HepG2 (cell line): ENCODE data around the gene ZSWIM7.

Experiments used
- AHR ChIP-seq: IDR thresholded peaks from 2 replicates; pipeline ENCODE4 v1.6.1; 2018; ENCODE audit warnings: missing genetic modification reagents, missing compliant biosample characterization
- ATF1 ChIP-seq: IDR thresholded peaks from 2 replicates; pipeline ENCODE4 v1.6.1; 2016; ENCODE audit warnings: mild to moderate bottlenecking, control low read depth
- EZH2 ChIP-seq: conservative IDR thresholded peaks from 2 replicates; pipeline ENCODE4 v1.6.1; 2012; ENCODE audit warnings: mild to moderate bottlenecking, low read depth, low read length, moderate library complexity
- KDM1A ChIP-seq: IDR thresholded peaks from 2 replicates; pipeline ENCODE4 v1.6.1; 2016; ENCODE audit warnings: missing compliant biosample characterization
- MEF2D ChIP-seq: sonication (generic); formaldehyde crosslinking; IDR thresholded peaks from 2 replicates; pipeline ENCODE4 v1.5.1; 2020; ENCODE audit warnings: mild to moderate bottlenecking, missing genetic modification reagents
- POLR2A ChIP-seq, 2 experiments: IDR thresholded peaks; 2 replicates each; pipeline ENCODE4 v1.6.1; 2011; ENCODE audit warnings: low read depth in 2 of 2, low read length in 2 of 2, mild to moderate bottlenecking in 1 of 2, moderate library complexity in 1 of 2; ENCODE audit not compliant: insufficient read depth in 1 of 2
- PTBP1 ChIP-seq: fragments of 200-400 bp; formaldehyde crosslinking; IDR thresholded peaks from 2 replicates; pipeline ENCODE4 v1.6.1; 2018; ENCODE audit warnings: low read length, low read depth; ENCODE audit not compliant: poor library complexity, severe bottlenecking
- ZKSCAN8 ChIP-seq: IDR thresholded peaks from 2 replicates; pipeline ENCODE4 v1.6.1; 2016; ENCODE audit warnings: borderline replicate concordance, missing genetic modification reagents, missing compliant biosample characterization
- ZNF296 ChIP-seq: sonication (generic); formaldehyde crosslinking; conservative IDR thresholded peaks from 2 replicates; pipeline ENCODE4 v1.5.0; 2020; ENCODE audit warnings: mild to moderate bottlenecking, missing genetic modification reagents
- ZNF30 ChIP-seq: sonication (generic); formaldehyde crosslinking; IDR thresholded peaks from 2 replicates; pipeline ENCODE4 v1.5.0; 2020; ENCODE audit warnings: mild to moderate bottlenecking, missing genetic modification reagents
- TF ChIP-seq, protein P1 (sequence below): IDR thresholded peaks from 2 replicates; pipeline ENCODE4 v1.6.1; 2012; ENCODE audit warnings: inconsistent platforms

DNA sequence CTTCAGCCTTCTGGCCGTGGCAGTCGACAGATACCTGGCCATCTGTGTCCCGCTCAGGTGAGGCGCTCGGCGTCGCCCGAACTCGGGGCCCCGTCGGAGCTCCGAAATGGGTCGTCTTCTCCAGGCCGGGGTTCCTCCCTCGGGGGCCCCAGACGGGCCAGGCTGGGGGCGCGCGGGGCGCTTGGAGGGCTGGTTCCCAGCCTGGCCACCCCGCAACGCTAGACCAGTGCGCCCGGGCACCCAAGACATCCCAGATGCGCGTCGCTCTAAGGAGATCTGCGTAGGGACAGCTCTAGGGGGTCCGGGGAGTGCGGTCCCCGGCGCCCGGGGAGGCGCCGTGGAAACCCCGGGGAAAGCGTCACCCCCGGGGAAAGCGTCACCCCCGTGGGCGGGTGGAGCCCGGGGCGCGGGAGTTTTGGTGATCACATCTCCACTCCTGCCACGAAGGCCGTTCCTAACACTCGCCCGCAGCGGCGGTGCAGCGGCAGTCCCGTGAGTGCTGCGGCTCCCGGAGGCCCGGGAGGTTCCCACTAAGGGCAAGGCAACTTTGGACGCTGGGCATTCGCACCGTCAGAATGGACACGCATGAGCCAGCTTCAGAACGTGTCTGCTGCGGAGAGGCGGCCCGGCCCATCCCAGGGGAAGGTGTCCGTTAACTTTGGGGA, 53.8 kb downstream of the ZSWIM7 start:
- TF ChIP-seq EZH2 (no peak), AHR (CRISPR knock-in tag) (no peak), PTBP1 (no peak), ZNF30 (CRISPR knock-in tag) (no peak), ATF1 (CRISPR knock-in tag) (no peak), MEF2D (CRISPR knock-in tag) (0 out of 2 replicates have a peak, but pooled peaks have one; percentile 33), ZNF296 (CRISPR knock-in tag) (no peak), ZKSCAN8 (CRISPR knock-in tag) (no peak), KDM1A (CRISPR knock-in tag) (no peak), POLR2A (IDR thresholded peaks at IDR 0.05; ENCODE audit: insufficient read depth in 1 of 2, low read depth in 2 of 2, low read length in 2 of 2) (no peak)
- TF ChIP-seq, protein P1, sequence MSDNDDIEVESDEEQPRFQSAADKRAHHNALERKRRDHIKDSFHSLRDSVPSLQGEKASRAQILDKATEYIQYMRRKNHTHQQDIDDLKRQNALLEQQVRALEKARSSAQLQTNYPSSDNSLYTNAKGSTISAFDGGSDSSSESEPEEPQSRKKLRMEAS, result no peak; the same call in 1 of the 2 replicates
